GM20000 (cell line): ENCODE measurements around the gene CSTB.

Source experiments
- DNase-seq: peaks from one replicate; pipeline ENCODE4 v3.0.0; 2012; ENCODE audit warnings: low spot score
- CTCF ChIP-seq: IDR thresholded peaks from 2 replicates; pipeline ENCODE4 v1.5.1; 2012; ENCODE audit warnings: mild to moderate bottlenecking, control low read depth; ENCODE audit errors: extremely low read depth, missing control alignments

The CSTB gene

GRCh38 chr21:43818685-43819084, 42.6 kb upstream of the CSTB start:
- DNase-seq, result no peak
- no peak for TF ChIP-seq CTCF

- DNase-seq, result no peak
- TF ChIP-seq CTCF, result no peak
These were observed 41.3 kb upstream of the CSTB start for GRCh38 chr21:43817157-43818086.

GRCh38 chr21:43816611-43817071, 40.5 kb upstream of the CSTB start:
- DNase-seq, result no peak
- TF ChIP-seq CTCF, result peak; percentile 2

GRCh38 chr21:43815991-43816390, 39.9 kb upstream of the CSTB start:
- DNase-seq, result no peak
- TF ChIP-seq CTCF, result no peak

- TF ChIP-seq CTCF, result no peak
- DNase-seq, result peak; percentile 46
These were observed 39.1 kb upstream of the CSTB start for GRCh38 chr21:43815107-43815613.

GRCh38 chr21:43814215-43815106, 38.4 kb upstream of the CSTB start:
- DNase-seq, result no peak
- TF ChIP-seq CTCF, result no peak
